Dedifferentiated amniotic fluid mesenchymal stem cell (primary cell): ENCODE results near the gene RHCG.

Experiments
- DNase-seq: peaks from one replicate; pipeline ENCODE4 v3.0.0-alpha.2; 2016; ENCODE audit errors: extremely low spot score

RHCG gene

GRCh38 chr15:89444241-89445225, 51.9 kb downstream of the RHCG start:
- no peak for DNase-seq

GRCh38 chr15:89443581-89443980, 52.8 kb downstream of the RHCG start:
- no peak for DNase-seq

- DNase-seq: no peak
These were observed 53.6 kb downstream of the RHCG start for GRCh38 chr15:89442671-89443307.

- DNase-seq: no peak
These were observed 54.2 kb downstream of the RHCG start for GRCh38 chr15:89442155-89442554.

GRCh38 chr15:89441295-89441812, 55.0 kb downstream of the RHCG start:
- DNase-seq: no peak

GRCh38 chr15:89439764-89440163, 56.6 kb downstream of the RHCG start:
- DNase-seq: no peak

GRCh38 chr15:89436560-89437311, 59.6 kb downstream of the RHCG start:
- no peak for DNase-seq

GRCh38 chr15:89435362-89435761, 61.0 kb downstream of the RHCG start:
- DNase-seq: no peak

GRCh38 chr15:89433686-89434085, 62.7 kb downstream of the RHCG start:
- no peak for DNase-seq

GRCh38 chr15:89430530-89431341, 65.6 kb downstream of the RHCG start:
- DNase-seq: peak; percentile 59

- DNase-seq: no peak
These were observed 66.4 kb downstream of the RHCG start for GRCh38 chr15:89429986-89430385.

- no peak for DNase-seq
These were observed 67.4 kb downstream of the RHCG start for GRCh38 chr15:89429023-89429422.

GRCh38 chr15:89428246-89428645, 68.1 kb downstream of the RHCG start:
- DNase-seq: no peak

GRCh38 chr15:89426500-89426899, 69.9 kb downstream of the RHCG start:
- no peak for DNase-seq

GRCh38 chr15:89423981-89424380, 72.4 kb downstream of the RHCG start:
- no peak for DNase-seq
